Measurements from ENCODE around the gene TTYH1. TPM values are rescaled to one million over a fixed set of nuclear protein-coding genes. Genes with fewer than 3 reads are reported as not detected.
"Not testable (repeated sequence)": the region's sequence is repeated elsewhere in the genome, so short reads cannot be mapped to it uniquely, and the experiment has no call there.

The TTYH1 gene
- total RNA-seq, 2 donors from 2014 or later: not detected

DNA sequence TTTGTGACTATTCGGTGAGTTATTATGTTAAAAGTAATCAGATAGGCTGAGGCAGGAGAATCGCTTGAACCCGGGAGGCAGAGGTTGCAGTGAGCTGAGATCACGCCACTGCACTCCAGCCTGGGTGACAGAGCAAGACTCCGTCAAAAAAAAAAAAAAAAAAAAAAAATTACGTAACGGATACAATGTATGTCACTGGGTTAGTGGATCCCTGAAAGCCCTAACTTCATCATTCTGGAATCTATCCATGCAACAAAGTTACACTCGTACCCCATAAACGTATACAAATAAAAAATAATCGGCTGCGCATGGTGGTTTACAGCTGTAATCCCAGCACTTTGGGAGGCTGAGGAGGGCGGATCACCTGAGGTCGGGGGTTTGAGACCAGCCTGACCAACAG is 33.2 kb upstream of the TTYH1 start:
- H3K27ac Mint-ChIP-seq; H3K27me3 Mint-ChIP-seq; H3K36me3 Mint-ChIP-seq (ENCODE audit: low read depth); ATAC-seq; DNase-seq; H3K9me3 ChIP-seq (ENCODE audit: control insufficient read depth, low read length, poor library complexity, severe bottlenecking); H3K4me3 Mint-ChIP-seq: not testable (repeated sequence)
- peaks cover 28% of the 10 kb centered on the region for H3K4me1 Mint-ChIP-seq

DNA sequence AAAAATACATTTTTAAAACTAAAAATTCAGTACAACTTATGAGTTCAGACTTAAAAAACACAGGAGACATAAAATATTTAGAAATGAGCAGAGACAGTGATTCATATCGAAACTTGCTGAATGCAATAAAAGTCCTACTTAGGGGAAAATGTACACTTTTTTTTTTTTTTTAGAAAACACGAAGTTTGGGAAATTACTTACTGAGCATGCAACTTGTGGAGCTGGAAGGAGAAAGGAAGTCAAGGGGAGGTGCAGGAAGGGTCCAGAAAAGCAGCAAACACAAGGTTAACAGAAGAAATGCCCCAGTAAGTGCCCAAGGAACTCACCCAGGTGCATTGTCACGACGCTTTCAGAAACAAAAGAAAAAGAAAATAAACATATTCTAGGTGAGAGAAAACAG is 31.9 kb upstream of the TTYH1 start:
- peaks cover 1% of the 10 kb centered on the region for H3K9me3 ChIP-seq (ENCODE audit: control insufficient read depth, low read length, poor library complexity, severe bottlenecking)
- DNase-seq (no peak), ATAC-seq (no peak)
- H3K4me3 Mint-ChIP-seq: peak overlapping the region; percentile 31
- H3K27me3 Mint-ChIP-seq: no peaks in the 10 kb centered on the region
- no peak overlapping the region for H3K27ac Mint-ChIP-seq
- no peaks in the 10 kb centered on the region for H3K36me3 Mint-ChIP-seq (ENCODE audit: low read depth)
- peaks cover 33% of the 10 kb centered on the region for H3K4me1 Mint-ChIP-seq

DNA sequence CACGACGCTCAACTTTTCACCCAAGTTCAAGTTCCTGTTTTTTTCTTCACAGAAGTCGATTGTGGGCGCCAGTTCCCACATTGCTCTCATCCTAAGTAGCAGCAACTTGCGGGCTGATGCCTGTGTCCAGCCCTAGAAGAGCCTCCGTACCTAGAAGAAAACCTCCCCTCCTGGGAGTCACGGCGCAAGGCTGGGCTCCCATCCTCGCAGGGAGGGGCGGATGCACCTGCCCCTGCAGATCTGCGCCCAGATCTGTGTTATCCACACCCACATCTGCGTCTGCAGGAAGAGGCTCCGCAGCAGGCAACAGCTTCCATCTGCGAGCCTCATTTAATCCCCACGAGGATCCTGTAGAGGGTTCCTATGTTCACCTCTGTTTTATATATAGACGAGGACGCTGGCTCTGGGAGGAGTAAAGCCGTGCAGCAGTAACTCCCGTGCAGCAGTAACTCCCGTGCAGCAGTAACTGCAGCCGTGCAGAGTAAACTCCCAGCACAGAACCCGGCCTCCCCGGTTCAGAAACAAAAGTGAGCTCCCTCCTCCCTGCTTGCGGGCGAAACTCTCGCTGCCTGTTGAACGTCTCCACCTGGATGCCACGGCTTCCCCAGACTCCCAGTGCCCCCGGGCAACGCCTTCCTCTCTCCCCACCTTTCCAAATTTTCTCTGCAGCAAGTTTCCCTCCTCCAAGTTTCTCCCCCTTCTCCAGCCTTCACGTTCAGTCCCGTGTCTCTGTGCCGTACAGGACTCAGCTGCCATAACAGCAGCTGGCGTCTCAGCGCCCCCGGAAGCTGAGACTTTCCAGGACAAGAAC is 27.1 kb upstream of the TTYH1 start:
- H3K36me3 Mint-ChIP-seq (ENCODE audit: low read depth): peaks cover 2% of the 10 kb centered on the region
- peak overlapping the region; percentile 96 for H3K27ac Mint-ChIP-seq
- peaks cover 39% of the 10 kb centered on the region for H3K4me1 Mint-ChIP-seq
- H3K9me3 ChIP-seq (ENCODE audit: control insufficient read depth, low read length, poor library complexity, severe bottlenecking): no peaks in the 10 kb centered on the region
- peaks cover 3% of the 10 kb centered on the region for H3K27me3 Mint-ChIP-seq
- peak; percentile 82 for ATAC-seq
- peak overlapping the region; percentile 100 for H3K4me3 Mint-ChIP-seq
- DNase-seq: peak in 2 of 3 donors; percentile 20

DNA sequence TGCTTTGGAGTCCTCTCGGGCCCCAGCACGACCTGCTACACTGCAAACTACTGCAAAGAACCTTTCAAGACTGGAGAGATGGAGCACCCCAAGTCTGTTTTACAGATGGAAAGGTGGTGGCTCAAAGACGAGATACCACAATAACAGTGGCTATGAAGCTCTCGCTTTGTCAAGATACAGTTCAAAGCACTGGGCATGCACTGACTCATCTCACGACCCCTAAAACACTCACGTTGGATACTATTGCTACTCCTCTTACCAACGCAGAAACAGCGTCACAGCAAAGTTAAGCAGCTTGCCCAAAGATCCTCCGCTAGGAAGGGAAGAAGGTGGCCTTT is 26.5 kb upstream of the TTYH1 start:
- peaks cover 5% of the 10 kb centered on the region for H3K27me3 Mint-ChIP-seq
- H3K4me3 Mint-ChIP-seq: peak overlapping the region; percentile 100
- H3K9me3 ChIP-seq (ENCODE audit: control insufficient read depth, low read length, poor library complexity, severe bottlenecking): no peaks in the 10 kb centered on the region
- H3K27ac Mint-ChIP-seq: peak overlapping the region; percentile 96
- peaks cover 2% of the 10 kb centered on the region for H3K36me3 Mint-ChIP-seq (ENCODE audit: low read depth)
- DNase-seq (no peak), ATAC-seq (no peak)
- H3K4me1 Mint-ChIP-seq: peaks cover 36% of the 10 kb centered on the region

DNA sequence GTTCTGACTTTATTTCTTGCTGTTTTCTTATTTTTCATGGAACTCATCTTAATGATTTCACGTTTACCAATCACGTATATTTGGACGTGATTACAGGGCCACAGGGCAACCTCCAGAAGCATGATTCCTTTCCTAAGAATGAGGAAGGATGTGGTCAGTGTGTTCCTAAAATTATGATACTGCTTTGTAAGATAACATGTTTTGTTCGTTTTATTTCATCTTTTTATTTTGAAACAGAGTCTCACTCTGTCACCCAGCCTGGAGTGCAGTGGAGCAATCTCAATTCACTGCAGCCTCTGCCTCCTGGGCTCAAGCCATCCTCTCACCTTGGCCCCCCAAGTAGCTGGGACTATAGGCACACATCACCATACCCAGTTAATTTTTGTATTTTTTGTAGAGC is 25.7 kb upstream of the TTYH1 start:
- peaks cover 11% of the 10 kb centered on the region for H3K27me3 Mint-ChIP-seq

DNA sequence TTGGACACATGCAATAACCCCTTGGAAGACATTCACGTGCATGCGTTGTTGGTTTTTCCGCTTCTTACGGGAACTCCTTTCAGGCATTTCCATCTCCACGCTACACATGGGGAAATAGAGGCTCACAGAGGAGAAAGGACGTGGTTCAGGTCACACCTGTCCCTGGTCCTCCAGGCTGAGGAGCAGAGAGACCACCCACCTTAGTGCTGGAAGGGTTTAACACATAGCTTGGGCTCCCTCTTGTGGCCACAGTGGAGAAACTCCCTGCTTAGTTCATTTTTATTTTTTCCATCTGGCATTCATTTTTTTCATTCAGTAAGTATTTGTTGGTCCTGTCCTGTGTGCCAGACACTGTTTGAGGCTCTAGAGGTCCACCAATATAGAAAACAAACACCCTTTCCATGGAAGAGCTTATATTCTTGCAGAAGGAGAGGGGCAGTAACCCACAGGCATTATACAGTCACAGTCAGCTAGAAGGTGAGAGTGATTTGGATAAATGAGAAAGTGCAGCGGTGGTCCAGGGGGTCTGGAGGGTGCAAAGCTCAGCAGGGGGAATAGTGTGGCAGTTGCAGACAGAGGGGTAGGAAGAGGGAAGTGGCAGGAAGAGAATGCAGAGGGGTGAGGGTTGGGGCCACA is 24.2 kb upstream of the TTYH1 start:
- Mint-ChIP-seq H3K36me3 (ENCODE audit: low read depth) (peaks cover 2% of the 10 kb centered on the region), H3K27ac (peak overlapping the region; percentile 96), H3K4me1 (peaks cover 31% of the 10 kb centered on the region), H3K27me3 (peaks cover 14% of the 10 kb centered on the region), H3K4me3 (peak overlapping the region; percentile 64)
- no peak for ATAC-seq
- no peaks in the 10 kb centered on the region for H3K9me3 ChIP-seq (ENCODE audit: control insufficient read depth, low read length, poor library complexity, severe bottlenecking)
- DNase-seq: peak; percentile 43 to 56 (median 46)

More for the DNA sequence above, 25.7 kb upstream of the TTYH1 start:
- peaks cover 39% of the 10 kb centered on the region for H3K4me1 Mint-ChIP-seq
- H3K36me3 Mint-ChIP-seq (ENCODE audit: low read depth): peaks cover 2% of the 10 kb centered on the region
- DNase-seq: no peak
- no peaks in the 10 kb centered on the region for H3K9me3 ChIP-seq (ENCODE audit: control insufficient read depth, low read length, poor library complexity, severe bottlenecking)
- H3K4me3 Mint-ChIP-seq: peak overlapping the region; percentile 65
- H3K27ac Mint-ChIP-seq: peak overlapping the region; percentile 96
- ATAC-seq: no peak

DNA sequence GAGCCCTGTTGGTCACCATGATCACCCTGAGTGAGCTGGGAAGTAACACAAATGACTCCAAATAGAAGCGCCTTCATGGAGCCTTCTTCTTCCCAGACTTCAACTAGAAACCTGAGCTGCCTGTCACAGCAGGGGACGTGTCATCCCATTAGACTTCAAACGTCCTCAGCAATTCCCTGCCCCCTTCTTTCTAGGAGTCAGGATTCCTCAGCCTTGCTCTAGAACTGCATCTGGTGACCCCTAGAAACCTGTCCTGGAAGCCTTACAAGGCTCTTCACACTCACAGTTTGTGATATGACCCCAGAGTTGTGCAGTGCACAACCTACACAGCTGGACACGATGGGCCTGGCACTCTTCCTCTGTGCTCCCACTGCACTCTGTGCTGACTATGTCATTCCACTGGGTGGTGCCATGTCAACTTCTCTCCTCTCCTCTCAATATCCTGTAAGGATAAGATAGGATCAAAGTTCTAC is 23.6 kb upstream of the TTYH1 start:
- Mint-ChIP-seq H3K4me1 (peaks cover 31% of the 10 kb centered on the region), H3K4me3 (no peak overlapping the region), H3K36me3 (ENCODE audit: low read depth) (peaks cover 2% of the 10 kb centered on the region), H3K27me3 (peaks cover 17% of the 10 kb centered on the region), H3K27ac (peak overlapping the region; percentile 96)
- ATAC-seq: no peak
- no peaks in the 10 kb centered on the region for H3K9me3 ChIP-seq (ENCODE audit: control insufficient read depth, low read length, poor library complexity, severe bottlenecking)
- DNase-seq: no peak

DNA sequence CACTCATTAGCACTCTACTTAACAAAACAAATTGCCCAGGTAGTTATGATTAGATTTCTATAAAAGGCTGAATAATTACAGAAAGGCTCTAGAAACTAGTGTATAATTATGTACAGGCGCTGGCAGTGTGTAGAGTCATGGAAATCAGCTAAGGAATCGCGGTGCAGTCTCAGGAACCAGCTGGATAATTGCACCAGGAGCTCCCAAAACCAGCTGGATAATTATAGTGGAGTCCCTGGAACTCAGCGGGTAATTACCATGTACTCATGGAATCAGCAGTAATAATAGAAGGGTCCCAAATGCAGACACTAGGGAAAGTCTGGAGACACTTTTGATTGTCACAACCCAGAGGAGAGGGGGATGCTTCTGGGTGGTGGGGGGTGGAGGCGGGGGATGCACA is 23.2 kb upstream of the TTYH1 start:
- H3K4me3 Mint-ChIP-seq: no peak overlapping the region
- no peak for DNase-seq
- peaks cover 31% of the 10 kb centered on the region for H3K4me1 Mint-ChIP-seq
- H3K36me3 Mint-ChIP-seq (ENCODE audit: low read depth): peaks cover 2% of the 10 kb centered on the region
- H3K27me3 Mint-ChIP-seq: peaks cover 17% of the 10 kb centered on the region
- H3K9me3 ChIP-seq (ENCODE audit: control insufficient read depth, low read length, poor library complexity, severe bottlenecking): no peaks in the 10 kb centered on the region
- H3K27ac Mint-ChIP-seq: no peak overlapping the region
- ATAC-seq: no peak

DNA sequence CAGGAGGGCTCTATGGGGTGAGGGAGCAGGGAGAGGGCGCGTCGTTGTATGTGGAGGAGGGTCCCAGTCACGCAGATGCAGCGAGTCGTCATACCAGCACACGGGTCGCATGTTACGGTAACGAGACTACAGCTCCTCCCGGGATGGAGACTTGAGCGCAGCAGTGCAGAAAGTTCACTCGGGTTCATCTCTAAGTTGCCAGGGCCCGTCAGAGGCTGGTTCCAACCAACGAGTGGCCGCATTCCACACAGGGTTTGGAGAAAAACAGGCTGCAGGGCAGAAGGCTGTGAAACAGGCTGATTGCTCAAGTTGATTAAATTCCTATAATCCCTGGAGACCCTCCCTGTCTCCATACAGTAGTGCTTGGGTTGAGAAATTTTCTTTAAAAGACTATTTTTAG is 21.9 kb upstream of the TTYH1 start:
- peaks cover 17% of the 10 kb centered on the region for H3K27me3 Mint-ChIP-seq
- no peaks in the 10 kb centered on the region for H3K9me3 ChIP-seq (ENCODE audit: control insufficient read depth, low read length, poor library complexity, severe bottlenecking)
- H3K27ac Mint-ChIP-seq: no peak overlapping the region
- peak overlapping the region; percentile 39 for H3K4me3 Mint-ChIP-seq
- peaks cover 22% of the 10 kb centered on the region for H3K4me1 Mint-ChIP-seq
- ATAC-seq (no peak), DNase-seq (no peak)
- H3K36me3 Mint-ChIP-seq (ENCODE audit: low read depth): peaks cover 2% of the 10 kb centered on the region

DNA sequence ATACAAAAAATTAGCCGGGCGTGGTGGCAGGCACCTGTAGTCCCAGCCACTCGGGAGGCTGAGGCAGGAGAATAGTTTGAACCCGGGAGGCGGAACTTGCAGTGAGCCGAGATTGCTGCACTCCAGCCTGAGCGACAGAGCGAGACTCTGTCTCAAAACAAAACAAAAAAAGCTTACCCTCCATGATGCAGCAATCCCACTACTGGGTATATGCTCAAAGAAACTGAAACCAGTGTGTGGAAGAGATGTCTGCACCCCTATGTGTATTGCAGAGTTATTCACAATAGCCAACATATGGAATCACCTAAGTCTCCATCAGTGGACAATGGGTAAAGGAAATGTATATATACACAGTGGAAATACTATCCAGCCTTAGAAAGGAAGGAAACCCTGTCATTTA is 19.6 kb upstream of the TTYH1 start:
- ATAC-seq: no peak
- no peak overlapping the region for H3K27ac Mint-ChIP-seq
- DNase-seq: no peak
- H3K36me3 Mint-ChIP-seq (ENCODE audit: low read depth): no peaks in the 10 kb centered on the region
- H3K27me3 Mint-ChIP-seq: peaks cover 30% of the 10 kb centered on the region
- no peaks in the 10 kb centered on the region for H3K9me3 ChIP-seq (ENCODE audit: control insufficient read depth, low read length, poor library complexity, severe bottlenecking)
- H3K4me1 Mint-ChIP-seq: peaks cover 10% of the 10 kb centered on the region
- no peak overlapping the region for H3K4me3 Mint-ChIP-seq

DNA sequence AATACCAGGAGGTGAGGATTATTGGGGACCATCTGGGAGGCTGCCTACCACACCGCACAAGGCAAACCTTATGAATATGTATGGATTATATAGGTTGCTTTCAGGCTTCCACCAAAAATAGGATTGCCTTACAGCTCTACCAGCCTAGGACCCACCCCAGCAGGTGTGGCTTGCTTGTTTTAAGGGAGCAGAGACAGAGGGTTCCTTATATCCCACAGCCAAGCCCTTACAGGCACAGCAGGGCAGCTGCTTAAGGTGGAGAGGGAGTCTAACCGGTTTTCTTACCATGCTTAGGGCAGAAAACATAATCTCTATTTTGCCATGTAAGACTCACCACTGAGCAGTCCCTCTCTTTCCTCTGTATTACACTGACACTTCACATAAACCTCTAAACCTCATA is 16.1 kb upstream of the TTYH1 start:
- DNase-seq: no peak
- H3K27ac Mint-ChIP-seq: no peak overlapping the region
- peaks cover 4% of the 10 kb centered on the region for H3K4me1 Mint-ChIP-seq
- ATAC-seq: no peak
- no peak overlapping the region for H3K4me3 Mint-ChIP-seq
- H3K36me3 Mint-ChIP-seq (ENCODE audit: low read depth): no peaks in the 10 kb centered on the region
- H3K27me3 Mint-ChIP-seq: peaks cover 30% of the 10 kb centered on the region
- H3K9me3 ChIP-seq (ENCODE audit: control insufficient read depth, low read length, poor library complexity, severe bottlenecking): no peaks in the 10 kb centered on the region

DNA sequence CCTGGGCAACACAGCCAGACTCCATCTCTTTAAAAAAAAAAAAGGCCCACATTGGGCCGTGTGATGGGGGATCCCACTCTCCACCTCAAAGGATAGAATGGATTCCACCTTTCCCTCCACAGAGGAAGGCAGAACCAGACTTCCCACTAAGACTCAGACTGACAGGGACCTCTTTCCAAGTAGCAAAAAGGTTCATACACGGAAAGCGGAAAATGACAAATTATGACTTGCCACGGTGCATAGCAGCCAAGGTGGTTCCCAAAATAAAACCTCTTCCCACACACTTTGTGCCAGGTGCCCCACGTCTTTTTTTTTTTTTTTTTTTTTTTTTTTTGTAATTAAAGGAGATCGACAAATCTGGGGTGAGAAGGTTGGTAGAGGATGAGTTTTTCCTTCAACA is 14.4 kb upstream of the TTYH1 start:
- H3K27ac Mint-ChIP-seq: no peak overlapping the region
- ATAC-seq (no peak), DNase-seq (no peak)
- H3K9me3 ChIP-seq (ENCODE audit: control insufficient read depth, low read length, poor library complexity, severe bottlenecking): no peaks in the 10 kb centered on the region
- no peak overlapping the region for H3K4me3 Mint-ChIP-seq
- peaks cover 2% of the 10 kb centered on the region for H3K4me1 Mint-ChIP-seq
- H3K27me3 Mint-ChIP-seq: peaks cover 26% of the 10 kb centered on the region
- H3K36me3 Mint-ChIP-seq (ENCODE audit: low read depth): no peaks in the 10 kb centered on the region

DNA sequence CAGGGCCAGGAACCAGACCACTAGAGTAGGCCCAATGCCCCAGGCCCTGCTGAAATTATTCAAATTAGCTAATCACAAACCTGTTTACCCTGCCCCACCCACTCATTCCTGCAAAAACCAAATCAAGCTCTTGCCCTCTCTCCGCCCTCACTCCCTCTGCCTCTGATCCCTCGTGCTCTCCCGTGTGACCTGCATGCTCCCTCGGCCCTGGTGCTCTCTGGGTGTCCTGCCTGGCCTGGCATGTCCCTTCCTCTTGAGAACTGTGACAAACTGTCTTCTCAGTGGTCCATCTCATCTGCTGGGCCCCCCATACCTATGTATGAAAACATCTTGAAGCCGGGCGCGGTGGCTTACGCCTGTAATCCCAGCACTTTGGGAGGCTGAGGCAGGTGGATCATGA is 12.2 kb upstream of the TTYH1 start:
- ATAC-seq (no peak), DNase-seq (no peak)
- H3K4me1 Mint-ChIP-seq: peaks cover 2% of the 10 kb centered on the region
- no peaks in the 10 kb centered on the region for H3K36me3 Mint-ChIP-seq (ENCODE audit: low read depth)
- no peak overlapping the region for H3K4me3 Mint-ChIP-seq
- no peaks in the 10 kb centered on the region for H3K9me3 ChIP-seq (ENCODE audit: control insufficient read depth, low read length, poor library complexity, severe bottlenecking)
- H3K27ac Mint-ChIP-seq: no peak overlapping the region
- H3K27me3 Mint-ChIP-seq: peaks cover 21% of the 10 kb centered on the region

DNA sequence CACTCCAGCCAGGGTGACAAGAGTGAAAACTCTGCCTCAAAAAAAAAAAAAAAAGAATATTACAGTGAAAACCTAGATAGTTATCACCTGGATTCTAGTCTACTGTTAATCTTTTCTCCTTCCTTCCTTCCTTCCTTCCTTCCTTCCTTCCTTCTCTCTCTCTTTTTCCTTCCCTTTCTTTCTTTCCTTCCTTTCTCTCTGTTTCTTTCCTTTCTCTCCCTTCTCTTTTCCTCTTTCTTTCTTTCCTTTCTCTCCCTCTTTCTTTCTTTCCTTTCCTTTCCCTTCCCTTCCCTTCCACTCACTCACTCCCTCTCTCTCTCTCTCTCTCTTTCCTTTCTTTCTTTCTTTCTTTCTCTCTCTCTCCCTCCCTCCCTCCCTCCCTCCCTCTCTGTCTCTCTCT is 9.6 kb upstream of the TTYH1 start:
- DNase-seq: no peak
- Mint-ChIP-seq H3K4me3 (no peak overlapping the region), H3K4me1 (peaks cover 5% of the 10 kb centered on the region), H3K36me3 (ENCODE audit: low read depth) (no peaks in the 10 kb centered on the region), H3K27ac (no peak overlapping the region), H3K27me3 (peaks cover 8% of the 10 kb centered on the region)
- no peaks in the 10 kb centered on the region for H3K9me3 ChIP-seq (ENCODE audit: control insufficient read depth, low read length, poor library complexity, severe bottlenecking)
- ATAC-seq: no peak

Data from T-helper 17 cell (primary cell).